ENCODE results near the gene CALR.
"Not testable (repeated sequence)": the region's sequence is repeated elsewhere in the genome, so short reads cannot be mapped to it uniquely, and the experiment has no call there.

GRCh38 chr19:12952050-12952449 lies 13.6 kb downstream of the CALR start:
- TF ChIP-seq NFYB (CRISPR knock-in tag; conservative IDR thresholded peaks at IDR 0.05; ENCODE audit: low read depth); MAX (CRISPR knock-in tag; IDR thresholded peaks at IDR 0.05): not testable (repeated sequence)
- TF ChIP-seq, protein P1, sequence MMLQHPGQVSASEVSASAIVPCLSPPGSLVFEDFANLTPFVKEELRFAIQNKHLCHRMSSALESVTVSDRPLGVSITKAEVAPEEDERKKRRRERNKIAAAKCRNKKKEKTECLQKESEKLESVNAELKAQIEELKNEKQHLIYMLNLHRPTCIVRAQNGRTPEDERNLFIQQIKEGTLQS (CRISPR knock-in tag; conservative IDR thresholded peaks at IDR 0.05): not testable (repeated sequence)
